Esophagus squamous epithelium (tissue), 4 donors: ENCODE results near the gene MAD1L1.

Experiments
- POLR2A ChIP-seq, 4 donors: fragments of 450-650 bp; IDR thresholded peaks; one replicate each; pipeline ENCODE4 v1.6.1; 2017; ENCODE audit warnings: antibody characterized with exemption in 4 of 4, mild to moderate bottlenecking in 4 of 4, moderate library complexity in 3 of 4
- TF ChIP-seq, protein P1 (sequence below), 6 experiments: fragments of 450-650 bp in 4 of 6; fragments of 200-600 bp in 2 of 6; sonication (generic) in 2 of 6; IDR thresholded peaks; one replicate each; pipeline ENCODE4 v1.5.1; 2016 to 2019; ENCODE audit warnings: antibody characterized with exemption in 6 of 6, mild to moderate bottlenecking in 4 of 6, moderate library complexity in 4 of 6

DNA sequence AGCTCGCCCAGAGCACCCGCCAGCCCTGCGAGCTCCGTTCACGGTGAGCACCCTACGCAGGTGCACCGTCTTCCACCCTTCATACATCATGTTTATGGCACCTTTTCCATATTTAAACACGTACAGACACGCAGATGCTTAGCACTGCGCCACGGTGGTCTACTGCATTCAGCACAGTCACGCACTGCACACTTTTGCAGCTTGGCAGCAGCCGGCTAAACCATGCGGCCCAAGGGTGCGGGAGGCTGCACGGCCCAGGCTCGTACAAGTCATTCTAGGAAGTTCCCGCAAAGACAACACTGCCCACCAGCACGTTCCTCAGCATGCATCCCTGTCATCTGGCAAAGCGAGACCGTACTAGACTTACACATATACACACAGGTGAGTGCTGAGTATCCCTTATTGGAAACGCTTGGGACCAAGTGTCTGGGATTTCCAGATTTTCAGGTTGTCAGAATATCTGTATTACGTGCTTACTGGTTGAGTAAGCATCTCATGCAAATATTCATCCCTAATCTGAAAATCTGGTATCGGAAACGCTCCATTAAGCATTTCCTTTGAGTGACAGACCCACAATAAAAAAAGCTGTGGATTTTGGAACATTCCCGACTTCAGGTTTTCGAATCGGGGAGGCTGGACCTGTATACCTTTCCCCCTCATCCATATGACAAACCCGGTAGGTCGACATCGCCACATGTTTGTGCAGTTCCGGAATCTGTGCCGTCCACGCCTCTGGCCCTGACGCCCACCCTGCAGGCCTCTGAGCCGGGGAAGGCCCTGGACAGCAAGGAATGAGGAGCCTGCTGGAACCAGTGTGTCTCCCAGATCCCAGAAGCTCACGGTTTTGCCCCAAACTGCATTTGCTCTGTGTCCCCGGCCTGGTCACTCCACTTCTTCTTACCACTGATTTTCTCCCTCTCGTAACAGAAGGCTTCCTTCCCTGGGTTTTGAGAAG, 340.5 kb downstream of the MAD1L1 start:
- TF ChIP-seq, protein P1, sequence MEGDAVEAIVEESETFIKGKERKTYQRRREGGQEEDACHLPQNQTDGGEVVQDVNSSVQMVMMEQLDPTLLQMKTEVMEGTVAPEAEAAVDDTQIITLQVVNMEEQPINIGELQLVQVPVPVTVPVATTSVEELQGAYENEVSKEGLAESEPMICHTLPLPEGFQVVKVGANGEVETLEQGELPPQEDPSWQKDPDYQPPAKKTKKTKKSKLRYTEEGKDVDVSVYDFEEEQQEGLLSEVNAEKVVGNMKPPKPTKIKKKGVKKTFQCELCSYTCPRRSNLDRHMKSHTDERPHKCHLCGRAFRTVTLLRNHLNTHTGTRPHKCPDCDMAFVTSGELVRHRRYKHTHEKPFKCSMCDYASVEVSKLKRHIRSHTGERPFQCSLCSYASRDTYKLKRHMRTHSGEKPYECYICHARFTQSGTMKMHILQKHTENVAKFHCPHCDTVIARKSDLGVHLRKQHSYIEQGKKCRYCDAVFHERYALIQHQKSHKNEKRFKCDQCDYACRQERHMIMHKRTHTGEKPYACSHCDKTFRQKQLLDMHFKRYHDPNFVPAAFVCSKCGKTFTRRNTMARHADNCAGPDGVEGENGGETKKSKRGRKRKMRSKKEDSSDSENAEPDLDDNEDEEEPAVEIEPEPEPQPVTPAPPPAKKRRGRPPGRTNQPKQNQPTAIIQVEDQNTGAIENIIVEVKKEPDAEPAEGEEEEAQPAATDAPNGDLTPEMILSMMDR (IDR thresholded peaks at IDR 0.05), result no peak
- TF ChIP-seq POLR2A (IDR thresholded peaks at IDR 0.05), result no peak
